ENCODE data around the gene MUC5AC.

The MUC5AC gene

GRCh38 chr11:1202776-1203504 lies 45.2 kb downstream of the MUC5AC start:
- Histone ChIP-seq H3K9me3 (ENCODE audit: control extremely low read depth in 1 of 5, control insufficient read depth in 4 of 5, insufficient read depth in 2 of 5, low read depth in 1 of 5, low read length in 4 of 5) (no peaks in the 10 kb centered on the region), H3K4me3 (ENCODE audit: control insufficient read depth in 1 of 7, extremely low read depth in 1 of 7, insufficient read depth in 4 of 7, low read depth in 2 of 7, low read length in 6 of 7) (no peak overlapping the region), H3K27me3 (replicated peaks in 2 of 5; ENCODE audit: control insufficient read depth in 4 of 5, insufficient read depth in 5 of 5, low read length in 4 of 5) (peaks cover 0 to 12% (median 0%) of the 10 kb centered on the region in 5 experiments), H3K27ac (ENCODE audit: insufficient read depth in 1 of 2, low read depth in 1 of 2, low read length in 2 of 2, poor library complexity in 1 of 2, severe bottlenecking in 2 of 2) (no peak overlapping the region), H3K4me1 (ENCODE audit: control extremely low read depth in 1 of 4, control insufficient read depth in 4 of 4, insufficient read depth in 4 of 4, low read length in 3 of 4) (no peaks in the 10 kb centered on the region), H3K36me3 (ENCODE audit: control insufficient read depth in 4 of 4, insufficient read depth in 4 of 4, low read length in 3 of 4) (no peaks in the 10 kb centered on the region)
- 21% methylated on average over 30 of the region's 32 CpGs for WGBS (ENCODE audit: insufficient coverage)
- CTCF ChIA-PET: interaction anchor here (0.9 to 1.5 kb wide), 5 partner anchors 10 to 372 kb away, joined by 3 to 4 read pairs (median 4); no protein-coding TSS in a partner anchor
- POLR2A ChIA-PET: interaction anchor here (0.6 kb wide), 1 partner anchor 16 kb away, joined by 3 read pairs; no protein-coding TSS in a partner anchor
- DNase-seq: peak; percentile 25 to 69 (median 59)

- WGBS (ENCODE audit: insufficient coverage): 83% methylated on average over 23 of the region's 30 CpGs
- H3K27ac ChIP-seq (ENCODE audit: insufficient read depth in 1 of 2, low read depth in 1 of 2, low read length in 2 of 2, poor library complexity in 1 of 2, severe bottlenecking in 2 of 2): no peak overlapping the region
- DNase-seq: no peak
- H3K4me3 ChIP-seq (ENCODE audit: control insufficient read depth in 1 of 7, extremely low read depth in 1 of 7, insufficient read depth in 4 of 7, low read depth in 2 of 7, low read length in 6 of 7): no peak overlapping the region
- ChIA-PET POLR2A (no interaction called here), CTCF (interaction anchor here (0.7 to 1.1 kb wide), 6 partner anchors 10 to 314 kb away, joined by 3 to 8 read pairs (median 3); partner anchors contain the start of gene MUC5AC)
- H3K36me3 ChIP-seq (ENCODE audit: control insufficient read depth in 4 of 4, insufficient read depth in 4 of 4, low read length in 3 of 4): no peaks in the 10 kb centered on the region
- H3K4me1 ChIP-seq (ENCODE audit: control extremely low read depth in 1 of 4, control insufficient read depth in 4 of 4, insufficient read depth in 4 of 4, low read length in 3 of 4): no peaks in the 10 kb centered on the region
- H3K27me3 ChIP-seq (replicated peaks in 2 of 5; ENCODE audit: control insufficient read depth in 4 of 5, insufficient read depth in 5 of 5, low read length in 4 of 5): peaks cover 0 to 12% (median 0%) of the 10 kb centered on the region in 5 experiments
- H3K9me3 ChIP-seq (ENCODE audit: control extremely low read depth in 1 of 5, control insufficient read depth in 4 of 5, insufficient read depth in 2 of 5, low read depth in 1 of 5, low read length in 4 of 5): no peaks in the 10 kb centered on the region
These were observed 45.9 kb downstream of the MUC5AC start for GRCh38 chr11:1203505-1204271.

- DNase-seq: no peak
- Histone ChIP-seq H3K27ac (ENCODE audit: insufficient read depth in 1 of 2, low read depth in 1 of 2, low read length in 2 of 2, poor library complexity in 1 of 2, severe bottlenecking in 2 of 2) (no peak overlapping the region), H3K4me3 (ENCODE audit: control insufficient read depth in 1 of 7, extremely low read depth in 1 of 7, insufficient read depth in 4 of 7, low read depth in 2 of 7, low read length in 6 of 7) (no peak overlapping the region), H3K36me3 (ENCODE audit: control insufficient read depth in 4 of 4, insufficient read depth in 4 of 4, low read length in 3 of 4) (no peaks in the 10 kb centered on the region), H3K9me3 (ENCODE audit: control extremely low read depth in 1 of 5, control insufficient read depth in 4 of 5, insufficient read depth in 2 of 5, low read depth in 1 of 5, low read length in 4 of 5) (peaks cover 0 to 1% (median 0%) of the 10 kb centered on the region in 5 experiments), H3K27me3 (replicated peaks in 2 of 5; ENCODE audit: control insufficient read depth in 4 of 5, insufficient read depth in 5 of 5, low read length in 4 of 5) (peaks cover 0 to 12% (median 0%) of the 10 kb centered on the region in 5 experiments), H3K4me1 (ENCODE audit: control extremely low read depth in 1 of 4, control insufficient read depth in 4 of 4, insufficient read depth in 4 of 4, low read length in 3 of 4) (no peaks in the 10 kb centered on the region)
- ChIA-PET CTCF (interaction anchor here (0.6 to 1.1 kb wide), 5 partner anchors 9 to 310 kb away, joined by 3 to 8 read pairs (median 3); partner anchors contain the start of gene MUC5AC), POLR2A (no interaction called here)
- WGBS (ENCODE audit: insufficient coverage): 85% methylated on average over 21 of the region's 22 CpGs
These were observed 46.8 kb downstream of the MUC5AC start for GRCh38 chr11:1204381-1205101.

GRCh38 chr11:1205121-1205986 lies 47.6 kb downstream of the MUC5AC start:
- Histone ChIP-seq H3K4me1 (ENCODE audit: control extremely low read depth in 1 of 4, control insufficient read depth in 4 of 4, insufficient read depth in 4 of 4, low read length in 3 of 4) (no peaks in the 10 kb centered on the region), H3K27me3 (replicated peaks in 2 of 5; ENCODE audit: control insufficient read depth in 4 of 5, insufficient read depth in 5 of 5, low read length in 4 of 5) (peaks cover 0 to 13% (median 0%) of the 10 kb centered on the region in 5 experiments), H3K36me3 (ENCODE audit: control insufficient read depth in 4 of 4, insufficient read depth in 4 of 4, low read length in 3 of 4) (no peaks in the 10 kb centered on the region), H3K4me3 (ENCODE audit: control insufficient read depth in 1 of 7, extremely low read depth in 1 of 7, insufficient read depth in 4 of 7, low read depth in 2 of 7, low read length in 6 of 7) (no peak overlapping the region), H3K27ac (ENCODE audit: insufficient read depth in 1 of 2, low read depth in 1 of 2, low read length in 2 of 2, poor library complexity in 1 of 2, severe bottlenecking in 2 of 2) (no peak overlapping the region), H3K9me3 (ENCODE audit: control extremely low read depth in 1 of 5, control insufficient read depth in 4 of 5, insufficient read depth in 2 of 5, low read depth in 1 of 5, low read length in 4 of 5) (peaks cover 0 to 3% (median 0%) of the 10 kb centered on the region in 5 experiments)
- ChIA-PET POLR2A (no interaction called here), CTCF (interaction anchor here (0.6 kb wide), 1 partner anchor 231 kb away, joined by 3 read pairs; no protein-coding TSS in a partner anchor)
- WGBS (ENCODE audit: insufficient coverage): 85% methylated on average over 32 of the region's 35 CpGs
- DNase-seq: no peak

- WGBS (ENCODE audit: insufficient coverage): 96% methylated on average over 7 of the region's 8 CpGs
- DNase-seq: no peak
- H3K36me3 ChIP-seq (ENCODE audit: control insufficient read depth in 4 of 4, insufficient read depth in 4 of 4, low read length in 3 of 4): no peaks in the 10 kb centered on the region
- H3K4me3 ChIP-seq (ENCODE audit: control insufficient read depth in 1 of 7, extremely low read depth in 1 of 7, insufficient read depth in 4 of 7, low read depth in 2 of 7, low read length in 6 of 7): no peak overlapping the region
- peaks cover 0 to 14% (median 0%) of the 10 kb centered on the region in 5 experiments for H3K27me3 ChIP-seq (replicated peaks in 2 of 5; ENCODE audit: control insufficient read depth in 4 of 5, insufficient read depth in 5 of 5, low read length in 4 of 5)
- H3K27ac ChIP-seq (ENCODE audit: insufficient read depth in 1 of 2, low read depth in 1 of 2, low read length in 2 of 2, poor library complexity in 1 of 2, severe bottlenecking in 2 of 2): no peak overlapping the region
- H3K9me3 ChIP-seq (ENCODE audit: control extremely low read depth in 1 of 5, control insufficient read depth in 4 of 5, insufficient read depth in 2 of 5, low read depth in 1 of 5, low read length in 4 of 5): peaks cover 0 to 7% (median 5%) of the 10 kb centered on the region in 5 experiments
- ChIA-PET POLR2A (no interaction called here), CTCF (no interaction called here)
- H3K4me1 ChIP-seq (ENCODE audit: control extremely low read depth in 1 of 4, control insufficient read depth in 4 of 4, insufficient read depth in 4 of 4, low read length in 3 of 4): no peaks in the 10 kb centered on the region
These were observed 48.2 kb downstream of the MUC5AC start for GRCh38 chr11:1205987-1206331.

- H3K4me3 ChIP-seq (ENCODE audit: control insufficient read depth in 1 of 7, extremely low read depth in 1 of 7, insufficient read depth in 4 of 7, low read depth in 2 of 7, low read length in 6 of 7): no peak overlapping the region
- H3K27me3 ChIP-seq (replicated peaks in 2 of 5; ENCODE audit: control insufficient read depth in 4 of 5, insufficient read depth in 5 of 5, low read length in 4 of 5): peaks cover 0 to 12% (median 0%) of the 10 kb centered on the region in 5 experiments
- H3K27ac ChIP-seq (ENCODE audit: insufficient read depth in 1 of 2, low read depth in 1 of 2, low read length in 2 of 2, poor library complexity in 1 of 2, severe bottlenecking in 2 of 2): no peak overlapping the region
- no peaks in the 10 kb centered on the region for H3K36me3 ChIP-seq (ENCODE audit: control insufficient read depth in 4 of 4, insufficient read depth in 4 of 4, low read length in 3 of 4)
- H3K9me3 ChIP-seq (ENCODE audit: control extremely low read depth in 1 of 5, control insufficient read depth in 4 of 5, insufficient read depth in 2 of 5, low read depth in 1 of 5, low read length in 4 of 5): peaks cover 2 to 11% (median 5%) of the 10 kb centered on the region in 5 experiments
- POLR2A ChIA-PET: no interaction called here
- H3K4me1 ChIP-seq (ENCODE audit: control extremely low read depth in 1 of 4, control insufficient read depth in 4 of 4, insufficient read depth in 4 of 4, low read length in 3 of 4): no peaks in the 10 kb centered on the region
- CTCF ChIA-PET: no interaction called here
- no peak for DNase-seq
- 91% methylated on average over 32 of the region's 38 CpGs for WGBS (ENCODE audit: insufficient coverage)
These were observed 48.9 kb downstream of the MUC5AC start for GRCh38 chr11:1206391-1207271.

All from common myeloid progenitor, CD34-positive (primary cell).